GM18520 (cell line): Measurements from ENCODE around the gene SUPT3H.

Experiments
- ATAC-seq: cut with Tn5 transposase; IDR thresholded peaks from one replicate; pipeline ENCODE4 v1.9.1; 2021; ENCODE audit not compliant: unreplicated experiment

The SUPT3H gene

GRCh38 chr6:45024610-45025009 is 353.1 kb downstream of the SUPT3H start:
- ATAC-seq: no peak

- ATAC-seq: no peak
Measured at GRCh38 chr6:45021676-45022075, 356.1 kb downstream of the SUPT3H start.

DNA sequence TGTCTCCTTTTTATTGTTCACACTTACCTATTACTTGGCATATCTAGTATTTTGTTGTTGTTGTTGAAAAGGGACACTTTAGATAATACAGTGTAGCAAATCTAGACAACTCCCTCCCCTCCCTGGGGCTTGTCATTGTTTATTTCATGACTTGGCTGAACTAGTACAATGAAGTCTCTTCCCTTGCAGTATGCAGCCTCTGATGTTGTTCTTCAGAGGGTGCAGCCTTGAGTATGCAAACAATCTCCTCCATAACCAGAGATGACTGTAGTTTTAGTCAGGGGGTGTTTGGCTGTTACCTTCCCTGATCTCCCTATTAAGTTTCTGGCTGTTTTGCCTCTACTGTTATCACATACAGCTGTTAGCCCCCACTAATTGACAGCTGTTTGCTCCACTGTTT is 365.0 kb downstream of the SUPT3H start:
- no peak for ATAC-seq

- ATAC-seq: no peak
Measured at GRCh38 chr6:45009576-45009975, 368.2 kb downstream of the SUPT3H start.

DNA sequence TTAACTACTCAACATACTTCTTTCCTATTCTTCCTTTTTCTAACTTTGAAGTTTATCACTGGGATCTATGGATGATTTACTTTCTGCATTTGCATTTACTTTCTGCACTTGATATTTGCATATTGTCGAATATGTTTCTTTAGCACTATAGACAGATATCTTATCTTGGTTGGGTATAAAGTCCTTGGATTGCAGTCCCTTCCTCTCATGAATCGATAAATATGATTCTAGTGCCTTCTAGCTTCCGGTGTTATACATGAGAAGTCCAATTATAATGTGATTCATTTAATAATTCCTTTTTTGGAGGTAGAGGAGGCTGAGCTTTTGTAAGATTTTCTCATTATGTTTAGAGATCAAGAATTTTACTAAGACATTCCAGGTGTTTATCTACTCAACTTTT is 370.8 kb downstream of the SUPT3H start:
- no peak for ATAC-seq

DNA sequence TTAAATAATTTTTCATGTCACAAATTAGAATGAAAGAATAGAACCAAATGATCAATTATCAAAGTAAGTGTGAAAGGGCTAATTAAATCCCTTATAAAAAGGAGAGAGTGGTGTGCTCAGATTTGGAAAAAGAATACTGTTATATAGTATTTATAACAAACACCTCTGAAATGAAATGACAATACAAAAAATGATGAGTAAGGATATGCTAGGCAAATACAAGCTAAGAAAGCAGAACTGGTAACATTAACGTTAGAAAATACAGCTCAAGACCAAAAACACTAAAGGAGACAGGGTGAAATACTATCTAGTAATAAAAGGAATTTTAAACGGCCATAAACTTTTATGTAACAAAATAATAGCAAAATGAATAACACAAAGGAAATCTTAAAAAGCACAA is 373.8 kb downstream of the SUPT3H start:
- ATAC-seq: no peak

DNA sequence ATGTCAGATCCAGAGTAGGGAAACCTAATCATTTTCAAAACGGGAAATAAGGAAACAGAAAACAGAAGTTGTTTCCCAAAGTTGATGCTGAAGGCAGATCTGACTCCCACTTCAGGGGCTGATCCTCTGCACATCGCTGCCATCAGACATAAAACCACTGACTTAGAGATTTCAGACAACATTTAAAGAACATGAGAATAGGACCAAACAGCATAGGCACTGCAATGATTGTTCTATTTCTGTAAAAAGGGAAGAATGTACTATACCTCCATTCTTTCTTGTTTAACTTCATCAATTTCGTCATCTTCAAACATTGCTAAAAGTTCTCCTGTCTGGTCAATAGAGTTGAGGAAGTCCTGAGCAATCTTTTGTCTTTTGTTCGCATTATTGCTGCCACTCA is 374.3 kb downstream of the SUPT3H start:
- ATAC-seq: no peak

GRCh38 chr6:45002390-45003105 is 375.2 kb downstream of the SUPT3H start:
- ATAC-seq: no peak

DNA sequence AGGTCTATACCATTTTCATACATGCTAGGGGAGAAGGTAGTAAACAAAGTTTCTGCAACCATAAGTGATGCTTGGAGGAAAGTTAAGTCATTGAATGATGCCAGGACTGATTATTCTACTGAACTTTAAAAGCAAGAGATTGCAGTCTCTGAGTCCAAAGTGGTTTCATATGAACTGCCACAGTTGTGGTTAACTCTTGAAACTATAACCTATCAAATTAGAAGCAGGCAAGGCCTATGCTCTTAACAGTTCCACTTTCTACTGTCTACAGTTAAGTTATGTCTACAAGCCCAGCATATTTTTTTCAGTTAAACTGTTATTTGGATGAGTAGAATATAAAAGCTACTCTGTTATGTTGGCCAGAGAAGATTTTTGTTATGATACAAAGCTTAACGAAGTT is 376.1 kb downstream of the SUPT3H start:
- ATAC-seq: peak; percentile 96

- ATAC-seq: no peak
Measured at GRCh38 chr6:45000833-45001232, 376.9 kb downstream of the SUPT3H start.

- no peak for ATAC-seq
Measured at GRCh38 chr6:44999066-44999465, 378.7 kb downstream of the SUPT3H start.

- no peak for ATAC-seq
Measured at GRCh38 chr6:44995486-44996132, 382.1 kb downstream of the SUPT3H start.

DNA sequence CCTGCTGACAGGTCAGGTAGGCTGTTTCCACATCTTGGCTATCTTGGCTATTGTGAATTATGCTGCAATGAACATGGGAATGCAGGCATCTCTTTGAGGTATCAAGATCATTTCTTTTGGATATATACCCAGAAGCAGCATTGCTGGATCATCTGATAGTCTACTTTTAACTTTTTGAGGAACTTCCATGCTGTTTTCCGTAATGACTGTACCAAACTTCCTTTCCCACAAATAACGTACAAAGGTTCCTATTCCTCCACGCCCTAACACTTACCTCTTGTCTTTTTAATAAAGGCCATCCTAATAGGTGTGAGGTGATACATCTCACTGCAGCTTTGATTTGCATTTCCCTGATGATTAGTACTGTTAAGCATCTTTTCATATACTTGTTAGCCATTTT is 388.3 kb downstream of the SUPT3H start:
- no peak for ATAC-seq

- no peak for ATAC-seq
Measured at GRCh38 chr6:44985006-44985405, 392.7 kb downstream of the SUPT3H start.

DNA sequence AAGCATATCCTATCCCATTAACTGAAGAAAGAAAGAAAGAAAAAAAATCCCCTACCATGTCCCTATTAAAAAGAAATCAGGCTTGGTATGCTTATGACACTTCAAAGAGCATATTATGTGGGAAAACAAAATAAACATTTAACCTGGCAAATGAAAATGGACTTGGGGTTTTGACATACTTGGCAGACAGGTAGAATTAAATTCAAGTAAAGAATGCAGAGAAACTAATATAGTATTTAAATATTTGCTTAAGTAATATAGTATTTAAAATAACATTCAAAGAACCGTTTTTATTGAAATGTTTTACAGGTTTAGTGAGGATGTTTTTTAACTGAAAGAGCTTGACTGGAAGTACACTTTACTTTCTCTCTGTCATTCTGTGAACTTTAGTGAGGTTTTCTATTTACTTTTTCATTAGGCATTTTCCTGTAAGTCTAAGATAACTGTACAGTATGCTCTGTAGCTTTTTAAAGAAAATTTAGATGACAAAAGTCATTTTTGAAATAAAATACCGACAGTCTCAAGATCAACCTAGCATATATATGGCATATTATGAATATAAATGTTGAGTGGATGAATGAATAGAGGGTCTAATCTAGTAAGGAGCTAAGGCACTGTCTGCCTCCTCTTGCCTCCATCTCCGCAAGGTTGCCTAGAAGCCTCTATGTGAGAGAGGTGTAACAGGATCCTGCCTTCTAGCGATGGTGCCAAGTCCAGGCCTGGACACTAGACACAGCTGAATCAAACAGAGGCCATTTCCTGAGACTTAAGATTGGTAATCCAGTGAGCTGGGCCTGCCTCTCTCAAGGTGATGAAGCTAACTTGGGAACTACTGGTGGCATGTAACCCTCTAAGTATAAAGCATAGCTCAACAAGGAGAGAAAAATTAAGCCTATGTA is 394.0 kb downstream of the SUPT3H start:
- no peak for ATAC-seq

DNA sequence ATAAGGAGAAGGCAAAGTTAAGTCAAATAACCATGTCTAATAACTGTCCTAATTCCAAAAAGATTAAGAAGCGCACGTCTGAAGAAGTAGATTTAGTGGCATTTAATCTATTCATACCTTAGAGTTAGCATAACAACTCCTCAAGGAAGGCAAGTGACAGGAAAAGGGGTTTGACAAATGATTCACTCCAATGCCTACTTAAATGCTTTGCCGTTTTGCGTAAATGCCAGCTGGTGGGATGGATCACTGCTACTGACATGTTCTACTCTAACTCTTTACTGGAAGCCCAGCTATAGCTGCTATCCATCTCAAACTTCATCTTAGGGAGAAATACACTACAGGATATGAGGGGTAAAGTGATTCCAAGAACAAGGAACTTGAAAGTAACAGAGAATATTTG is 396.9 kb downstream of the SUPT3H start:
- no peak for ATAC-seq

- ATAC-seq: no peak
Measured at GRCh38 chr6:44976677-44977641, 400.8 kb downstream of the SUPT3H start.

- ATAC-seq: no peak
Measured at GRCh38 chr6:44974511-44974910, 403.2 kb downstream of the SUPT3H start.

- ATAC-seq: no peak
Measured at GRCh38 chr6:44972709-44973108, 405.0 kb downstream of the SUPT3H start.

DNA sequence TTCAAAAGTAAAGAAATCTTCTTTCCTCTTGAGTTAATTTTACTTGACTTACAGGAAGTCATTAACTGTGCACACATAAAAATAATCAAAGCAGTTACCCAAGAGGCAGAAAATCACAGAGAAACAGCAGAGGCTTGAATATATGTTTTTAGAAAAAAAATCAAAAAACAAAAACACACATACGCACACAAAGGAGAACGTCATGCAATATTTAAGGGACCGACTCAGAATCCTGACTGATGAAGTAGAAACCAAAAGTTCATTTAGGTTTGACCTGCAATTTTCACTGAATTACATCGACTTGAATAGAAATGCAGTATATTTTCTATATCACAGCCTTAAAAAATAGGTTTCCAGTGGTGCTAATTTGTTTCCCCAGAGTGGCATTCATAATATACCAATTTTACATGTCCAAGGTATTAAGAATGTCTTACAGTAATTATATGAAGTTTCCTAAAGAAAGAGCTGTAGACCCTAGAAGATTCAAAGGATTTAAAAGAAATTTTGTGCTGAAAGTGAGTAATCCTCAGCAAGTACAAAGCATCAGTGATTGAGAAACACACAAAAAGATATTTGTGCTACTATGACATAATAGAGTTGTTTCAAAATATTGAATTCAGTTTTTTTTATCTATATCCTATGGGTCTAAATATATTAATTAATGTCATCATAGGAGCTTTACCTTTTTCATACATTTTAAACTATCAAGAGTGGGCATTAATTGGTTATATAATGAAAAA is 408.1 kb downstream of the SUPT3H start:
- no peak for ATAC-seq
